Measurements from ENCODE around the gene H1-8.

H1-8 gene

GRCh38 chr3:129594409-129594808 is 51.4 kb downstream of the H1-8 start:
- no peak for DNase-seq (ENCODE audit: low spot score)

- no peak for DNase-seq (ENCODE audit: low spot score)
These were observed 52.0 kb downstream of the H1-8 start for GRCh38 chr3:129594907-129595390.

- DNase-seq (ENCODE audit: low spot score) = no peak
These were observed 52.7 kb downstream of the H1-8 start for GRCh38 chr3:129595544-129596193.

- peak; percentile 68 for DNase-seq (ENCODE audit: low spot score)
These were observed 53.5 kb downstream of the H1-8 start for GRCh38 chr3:129596194-129597086.

- no peak for DNase-seq (ENCODE audit: low spot score)
These were observed 54.4 kb downstream of the H1-8 start for GRCh38 chr3:129597087-129597999.

GRCh38 chr3:129598000-129598381 is 55.0 kb downstream of the H1-8 start:
- no peak for DNase-seq (ENCODE audit: low spot score)

DNA sequence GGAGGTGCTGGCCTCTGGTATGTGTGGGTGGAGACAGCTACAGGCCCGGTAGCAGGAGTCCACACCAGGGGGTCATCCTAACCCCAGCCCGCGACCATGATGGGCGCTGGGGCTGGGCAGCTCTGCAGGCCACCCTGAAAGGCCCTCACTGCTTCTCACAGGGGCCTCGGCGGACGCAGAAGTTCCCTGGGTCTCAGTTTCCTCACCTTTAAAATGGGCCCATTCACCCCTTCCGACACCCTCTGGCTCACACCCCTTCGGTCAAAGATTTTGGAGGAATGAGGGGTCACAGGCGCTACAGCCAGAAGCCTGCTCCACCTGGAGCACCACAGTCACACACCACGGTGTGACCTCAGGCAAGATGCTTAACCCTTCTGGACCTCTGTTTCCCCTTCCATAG is 55.5 kb downstream of the H1-8 start:
- no peak for DNase-seq (ENCODE audit: low spot score)

DNA sequence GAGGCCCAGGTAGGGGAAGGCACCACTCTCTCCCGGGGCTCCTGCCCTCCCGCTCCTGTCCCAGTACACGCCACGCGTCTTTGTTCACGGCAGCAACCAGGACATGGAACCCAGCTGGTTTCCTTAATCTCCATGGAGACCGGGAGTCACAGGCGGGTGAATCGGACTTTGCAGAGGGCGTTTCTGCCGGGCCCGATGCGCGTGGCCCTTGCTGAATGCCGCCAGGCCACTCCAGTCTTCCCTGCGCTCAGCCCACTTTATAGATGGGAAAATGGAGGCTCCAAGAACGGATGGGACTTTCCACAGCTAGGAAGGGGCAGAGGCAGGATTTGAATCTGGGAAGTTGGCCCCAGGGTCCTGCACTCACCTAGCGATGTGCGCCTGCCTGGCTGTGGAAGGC is 56.1 kb downstream of the H1-8 start:
- no peak for DNase-seq (ENCODE audit: low spot score)

- peak; percentile 73 for DNase-seq (ENCODE audit: low spot score)
These were observed 56.6 kb downstream of the H1-8 start for GRCh38 chr3:129599607-129600006.

DNA sequence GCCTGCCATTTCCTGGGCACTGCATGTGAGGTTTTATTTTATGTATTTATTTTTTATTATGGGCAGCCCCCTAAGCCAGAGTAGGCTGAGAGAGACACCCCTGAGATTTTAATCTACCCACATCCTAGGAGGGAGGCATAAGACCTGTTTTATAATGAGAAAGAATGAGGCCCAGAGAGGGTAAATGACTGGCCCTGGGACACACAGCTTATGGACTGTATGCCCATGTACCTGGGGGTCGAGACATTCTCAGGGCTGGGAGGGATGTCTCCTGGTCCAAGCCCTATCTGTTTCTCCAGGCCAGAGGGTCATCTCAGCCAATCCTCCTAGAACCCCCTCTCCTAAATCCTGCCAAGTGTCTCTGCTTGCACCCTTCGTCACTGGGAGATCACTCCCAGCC is 57.4 kb downstream of the H1-8 start:
- no peak for DNase-seq (ENCODE audit: low spot score)
